Measurements from ENCODE around the gene SPAM1. TPM values are rescaled to one million over a fixed set of nuclear protein-coding genes. Genes with fewer than 3 reads are reported as not detected.

Gene SPAM1
- total and polyA plus RNA-seq, 7 donors: 0.79 TPM; not detected in 6

GRCh38 chr7:123966936-123967335 is 41.9 kb downstream of the SPAM1 start:
- Histone ChIP-seq H3K27ac (no peak overlapping the region), H3K4me3 (no peak overlapping the region), H3K9me3 (no peaks in the 10 kb centered on the region), H3K36me3 (ENCODE audit: insufficient read depth in 1 of 2, low read depth in 1 of 2) (no peaks in the 10 kb centered on the region), H3K4me1 (no peaks in the 10 kb centered on the region), H3K27me3 (ENCODE audit: insufficient read depth in 3 of 3, low read length in 2 of 3) (no peaks in the 10 kb centered on the region)
- no peak for TF ChIP-seq CTCF (IDR thresholded peaks at IDR 0.05)
- intact Hi-C loops (cut with DNase I): no loop called here
- no peak for ATAC-seq
- no peak for DNase-seq
- 46 to 49% (median 49%) methylated on average over 4 of the region's 4 CpGs for WGBS, 3 donors

GRCh38 chr7:123972045-123972444 is 47.0 kb downstream of the SPAM1 start:
- H3K36me3 ChIP-seq (ENCODE audit: insufficient read depth in 1 of 2, low read depth in 1 of 2): no peaks in the 10 kb centered on the region
- H3K4me3 ChIP-seq: no peak overlapping the region
- H3K4me1 ChIP-seq: no peaks in the 10 kb centered on the region
- H3K27me3 ChIP-seq (ENCODE audit: insufficient read depth in 3 of 3, low read length in 2 of 3): peaks cover 0 to 2% (median 0%) of the 10 kb centered on the region in 3 donors
- intact Hi-C loops (cut with DNase I): no loop called here
- no peaks in the 10 kb centered on the region for H3K9me3 ChIP-seq
- DNase-seq (no peak), ATAC-seq (no peak)
- no peak for TF ChIP-seq CTCF (IDR thresholded peaks at IDR 0.05)
- no peak overlapping the region for H3K27ac ChIP-seq
- WGBS, 3 donors: 58 to 68% (median 62%) methylated on average over 1 of the region's 1 CpG

- TF ChIP-seq CTCF (IDR thresholded peaks at IDR 0.05): no peak
- Histone ChIP-seq H3K27me3 (ENCODE audit: insufficient read depth in 3 of 3, low read length in 2 of 3) (peaks cover 0 to 2% (median 0%) of the 10 kb centered on the region in 3 donors), H3K27ac (no peak overlapping the region), H3K9me3 (no peaks in the 10 kb centered on the region), H3K4me3 (no peak overlapping the region), H3K4me1 (no peaks in the 10 kb centered on the region), H3K36me3 (ENCODE audit: insufficient read depth in 1 of 2, low read depth in 1 of 2) (no peaks in the 10 kb centered on the region)
- WGBS, 3 donors: 16 to 56% (median 31%) methylated on average over 1 of the region's 1 CpG
- no peak for ATAC-seq
- intact Hi-C loops (cut with DNase I): no loop called here
- DNase-seq: no peak
These were observed 47.8 kb downstream of the SPAM1 start for GRCh38 chr7:123972831-123973230.

GRCh38 chr7:123974326-123974908 is 49.4 kb downstream of the SPAM1 start:
- ATAC-seq (no peak), DNase-seq (no peak)
- Histone ChIP-seq H3K36me3 (ENCODE audit: insufficient read depth in 1 of 2, low read depth in 1 of 2) (no peaks in the 10 kb centered on the region), H3K27ac (no peak overlapping the region), H3K9me3 (no peaks in the 10 kb centered on the region), H3K4me1 (no peaks in the 10 kb centered on the region), H3K27me3 (ENCODE audit: insufficient read depth in 3 of 3, low read length in 2 of 3) (peaks cover 0 to 2% (median 0%) of the 10 kb centered on the region in 3 donors), H3K4me3 (no peak overlapping the region)
- 72 to 76% (median 75%) methylated on average over 7 of the region's 7 CpGs for WGBS, 3 donors
- TF ChIP-seq CTCF (IDR thresholded peaks at IDR 0.05): no peak
- intact Hi-C loops (cut with DNase I): no loop called here

GRCh38 chr7:123975084-123975483 is 50.0 kb downstream of the SPAM1 start:
- intact Hi-C loops (cut with DNase I): no loop called here
- Histone ChIP-seq H3K27ac (no peak overlapping the region), H3K27me3 (ENCODE audit: insufficient read depth in 3 of 3, low read length in 2 of 3) (peaks cover 0 to 2% (median 0%) of the 10 kb centered on the region in 3 donors), H3K4me3 (no peak overlapping the region), H3K4me1 (no peaks in the 10 kb centered on the region), H3K36me3 (ENCODE audit: insufficient read depth in 1 of 2, low read depth in 1 of 2) (no peaks in the 10 kb centered on the region), H3K9me3 (no peaks in the 10 kb centered on the region)
- ATAC-seq: no peak
- no peak for TF ChIP-seq CTCF (IDR thresholded peaks at IDR 0.05)
- DNase-seq: no peak
